PFSK-1 (cell line): ENCODE measurements around the gene RNF223.

Experiments used
- FOXP2 ChIP-seq: optimal IDR thresholded peaks from 2 replicates; pipeline ENCODE3; 2011; ENCODE audit warnings: borderline replicate concordance, control low read depth, inconsistent platforms; ENCODE audit not compliant: insufficient read depth; ENCODE audit errors: extremely low read length, extremely low read depth
- POLR2AphosphoS5 ChIP-seq: IDR thresholded peaks from 2 replicates; pipeline ENCODE4 v1.6.1; 2012; ENCODE audit warnings: low read depth, mild to moderate bottlenecking, control low read depth, low read length, moderate library complexity
- REST ChIP-seq, 2 experiments: IDR thresholded peaks; 2 replicates each; pipeline versions ENCODE4 v1.6.1 to v1.8.0; 2011 to 2012; ENCODE audit warnings: low read depth in 2 of 2, low read length in 2 of 2, control low read depth in 1 of 2, inconsistent platforms in 1 of 2, mild to moderate bottlenecking in 1 of 2, moderate library complexity in 1 of 2; ENCODE audit not compliant: insufficient read depth in 1 of 2
- SIN3A ChIP-seq: IDR thresholded peaks from 2 replicates; pipeline ENCODE4 v1.6.1; 2012; ENCODE audit warnings: mild to moderate bottlenecking, low read length, moderate library complexity, borderline replicate concordance; ENCODE audit not compliant: insufficient read depth
- TAF1 ChIP-seq: IDR thresholded peaks from 2 replicates; pipeline ENCODE4 v1.6.1; 2012; ENCODE audit warnings: low read length, control low read depth, borderline replicate concordance; ENCODE audit not compliant: insufficient read depth

The RNF223 gene

GRCh38 chr1:1054099-1054700 is 19.9 kb downstream of the RNF223 start:
- TF ChIP-seq REST (IDR thresholded peaks at IDR 0.05; ENCODE audit: insufficient read depth in 1 of 2, low read depth in 2 of 2, low read length in 2 of 2) (no peak), FOXP2 (no peak), TAF1 (no peak), SIN3A (no peak), POLR2AphosphoS5 (no peak)

GRCh38 chr1:1053682-1054081 is 20.4 kb downstream of the RNF223 start:
- TF ChIP-seq REST (IDR thresholded peaks at IDR 0.05; ENCODE audit: insufficient read depth in 1 of 2, low read depth in 2 of 2, low read length in 2 of 2) (no peak), POLR2AphosphoS5 (no peak), FOXP2 (no peak), SIN3A (no peak), TAF1 (no peak)

GRCh38 chr1:1053022-1053421 is 21.1 kb downstream of the RNF223 start:
- TF ChIP-seq REST (IDR thresholded peaks at IDR 0.05; ENCODE audit: insufficient read depth in 1 of 2, low read depth in 2 of 2, low read length in 2 of 2) (no peak), POLR2AphosphoS5 (no peak), TAF1 (no peak), FOXP2 (no peak), SIN3A (no peak)

- TF ChIP-seq FOXP2, result no peak
- TF ChIP-seq SIN3A, result no peak
- TF ChIP-seq TAF1, result no peak
- no peak for TF ChIP-seq REST (IDR thresholded peaks at IDR 0.05; ENCODE audit: insufficient read depth in 1 of 2, low read depth in 2 of 2, low read length in 2 of 2)
- TF ChIP-seq POLR2AphosphoS5, result no peak
Observed at GRCh38 chr1:1052003-1052840, 21.9 kb downstream of the RNF223 start.
